ENCODE results near the gene LRRTM4.
"Not testable (repeated sequence)": the region's sequence is repeated elsewhere in the genome, so short reads cannot be mapped to it uniquely, and the experiment has no call there.

The LRRTM4 gene

DNA sequence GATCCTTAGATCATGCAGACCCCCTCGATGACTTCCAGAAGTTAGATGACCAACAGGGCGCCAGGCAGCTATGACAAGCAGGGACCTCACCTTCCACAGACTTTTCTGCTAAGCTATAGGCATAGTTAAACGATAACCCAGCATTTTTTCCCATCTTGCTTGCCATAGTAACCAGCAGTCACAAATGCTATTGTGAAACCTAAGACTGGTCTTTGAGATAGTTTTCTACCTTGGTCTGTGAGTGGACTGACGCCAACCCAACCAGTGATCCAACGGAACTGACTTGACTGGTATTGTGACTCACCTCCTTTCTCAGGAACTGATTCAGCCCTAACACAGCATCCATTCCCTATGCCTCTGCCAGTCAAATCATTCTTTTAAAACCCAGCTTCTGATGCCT lies 361.2 kb downstream of the LRRTM4 start:
- no peak overlapping the region for H3K4me3 ChIP-seq (ENCODE audit: low read depth, low read length)
- TF ChIP-seq, protein P1, sequence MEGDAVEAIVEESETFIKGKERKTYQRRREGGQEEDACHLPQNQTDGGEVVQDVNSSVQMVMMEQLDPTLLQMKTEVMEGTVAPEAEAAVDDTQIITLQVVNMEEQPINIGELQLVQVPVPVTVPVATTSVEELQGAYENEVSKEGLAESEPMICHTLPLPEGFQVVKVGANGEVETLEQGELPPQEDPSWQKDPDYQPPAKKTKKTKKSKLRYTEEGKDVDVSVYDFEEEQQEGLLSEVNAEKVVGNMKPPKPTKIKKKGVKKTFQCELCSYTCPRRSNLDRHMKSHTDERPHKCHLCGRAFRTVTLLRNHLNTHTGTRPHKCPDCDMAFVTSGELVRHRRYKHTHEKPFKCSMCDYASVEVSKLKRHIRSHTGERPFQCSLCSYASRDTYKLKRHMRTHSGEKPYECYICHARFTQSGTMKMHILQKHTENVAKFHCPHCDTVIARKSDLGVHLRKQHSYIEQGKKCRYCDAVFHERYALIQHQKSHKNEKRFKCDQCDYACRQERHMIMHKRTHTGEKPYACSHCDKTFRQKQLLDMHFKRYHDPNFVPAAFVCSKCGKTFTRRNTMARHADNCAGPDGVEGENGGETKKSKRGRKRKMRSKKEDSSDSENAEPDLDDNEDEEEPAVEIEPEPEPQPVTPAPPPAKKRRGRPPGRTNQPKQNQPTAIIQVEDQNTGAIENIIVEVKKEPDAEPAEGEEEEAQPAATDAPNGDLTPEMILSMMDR (IDR thresholded peaks at IDR 0.05; ENCODE audit: low read depth, low read length), result no peak

GRCh38 chr2:77156599-77156998 lies 365.6 kb downstream of the LRRTM4 start:
- H3K4me3 ChIP-seq (ENCODE audit: low read depth, low read length), result no peak overlapping the region
- TF ChIP-seq, protein P1 (IDR thresholded peaks at IDR 0.05; ENCODE audit: low read depth, low read length), result no peak

DNA sequence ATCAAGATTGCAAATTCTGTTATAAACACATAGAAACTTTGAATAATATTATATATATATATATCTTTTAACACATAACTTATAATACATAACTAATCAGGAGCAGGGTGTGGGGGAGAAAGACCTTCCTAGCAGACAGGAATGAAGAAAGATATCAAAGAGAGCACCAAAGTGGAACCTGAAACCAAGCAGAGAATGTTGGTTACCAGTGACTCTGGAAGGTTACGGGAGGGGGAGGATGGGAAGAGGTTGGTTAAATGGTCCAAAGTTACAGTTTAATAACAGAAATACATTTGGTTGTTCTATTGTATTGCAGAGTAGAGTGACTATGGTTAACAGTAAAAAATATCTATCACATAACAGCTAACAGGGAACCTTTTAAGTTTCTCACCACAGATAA lies 366.7 kb downstream of the LRRTM4 start:
- no peak overlapping the region for H3K4me3 ChIP-seq (ENCODE audit: low read depth, low read length)

GRCh38 chr2:77149565-77149964 lies 372.6 kb downstream of the LRRTM4 start:
- TF ChIP-seq, protein P1 (IDR thresholded peaks at IDR 0.05; ENCODE audit: low read depth, low read length), result no peak
- no peak overlapping the region for H3K4me3 ChIP-seq (ENCODE audit: low read depth, low read length)

More for the DNA sequence above, 366.7 kb downstream of the LRRTM4 start:
- TF ChIP-seq, protein P1 (IDR thresholded peaks at IDR 0.05; ENCODE audit: low read depth, low read length), result no peak

- TF ChIP-seq, protein P1 (IDR thresholded peaks at IDR 0.05; ENCODE audit: low read depth, low read length), result no peak
- no peak overlapping the region for H3K4me3 ChIP-seq (ENCODE audit: low read depth, low read length)
Measured at GRCh38 chr2:77147153-77147552, 375.0 kb downstream of the LRRTM4 start.

GRCh38 chr2:77144772-77145171 lies 377.4 kb downstream of the LRRTM4 start:
- H3K4me3 ChIP-seq (ENCODE audit: low read depth, low read length), result no peak overlapping the region
- TF ChIP-seq, protein P1 (IDR thresholded peaks at IDR 0.05; ENCODE audit: low read depth, low read length), result no peak

- TF ChIP-seq, protein P1 (IDR thresholded peaks at IDR 0.05; ENCODE audit: low read depth, low read length), result no peak
- no peak overlapping the region for H3K4me3 ChIP-seq (ENCODE audit: low read depth, low read length)
Measured at GRCh38 chr2:77142141-77142540, 380.0 kb downstream of the LRRTM4 start.

- H3K4me3 ChIP-seq (ENCODE audit: low read depth, low read length), result not testable (repeated sequence)
Measured at GRCh38 chr2:77128479-77128878, 393.7 kb downstream of the LRRTM4 start.
